ENCODE measurements around the gene N4BP2. TPM values are rescaled to one million over a fixed set of nuclear protein-coding genes. Genes with fewer than 3 reads are reported as not detected.
"Not testable (repeated sequence)": the region's sequence is repeated elsewhere in the genome, so short reads cannot be mapped to it uniquely, and the experiment has no call there.

Gene N4BP2
- total RNA-seq, 1 donor from 2014 or later, result 6.3 TPM

DNA sequence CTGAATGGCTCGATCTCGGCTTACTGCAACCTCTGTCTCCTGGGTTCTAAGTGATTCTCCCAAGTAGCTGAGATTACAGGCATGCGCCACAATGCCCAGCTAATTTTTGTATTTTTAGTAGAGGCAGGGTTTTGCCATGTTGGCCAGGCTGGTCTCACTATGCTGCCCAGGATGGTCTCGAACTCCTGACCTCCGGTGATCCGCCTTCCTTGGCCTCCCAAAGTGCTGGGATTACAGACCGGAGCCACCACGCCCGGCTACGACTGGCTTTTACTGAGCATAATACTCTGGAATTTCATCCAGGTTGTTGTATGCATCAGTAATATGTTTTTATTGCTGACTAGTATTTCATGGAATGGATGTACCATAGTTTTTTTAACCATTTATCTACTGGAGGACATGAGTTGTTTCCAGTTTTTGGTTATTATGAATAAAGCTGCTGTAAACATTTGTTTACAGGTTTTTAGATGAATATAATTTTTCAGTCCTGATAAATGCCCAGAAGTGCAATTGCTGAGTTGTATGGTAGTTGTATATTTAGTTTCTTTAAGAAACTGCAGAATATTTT is 31.2 kb downstream of the N4BP2 start:
- no peak for DNase-seq

DNA sequence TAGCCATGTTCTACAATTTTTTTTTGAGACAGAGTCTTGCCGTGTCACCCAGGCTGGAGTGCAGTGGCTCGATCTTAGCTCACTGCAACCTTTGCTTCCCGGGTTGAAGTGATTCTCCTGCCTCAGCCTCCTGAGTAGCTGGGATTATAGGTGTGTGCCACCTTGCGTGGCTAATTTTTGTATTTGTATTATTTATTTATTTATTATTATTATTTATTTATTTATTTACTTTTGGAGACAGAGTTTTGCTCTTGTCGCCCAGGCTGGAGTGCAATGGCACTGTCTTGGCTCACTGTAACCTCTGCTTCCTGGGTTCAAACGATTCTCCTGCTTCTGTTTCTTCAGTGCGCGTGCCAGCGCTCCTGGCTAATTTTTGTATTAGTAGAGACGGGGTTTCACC is 36.8 kb downstream of the N4BP2 start:
- not testable (repeated sequence) for DNase-seq

DNA sequence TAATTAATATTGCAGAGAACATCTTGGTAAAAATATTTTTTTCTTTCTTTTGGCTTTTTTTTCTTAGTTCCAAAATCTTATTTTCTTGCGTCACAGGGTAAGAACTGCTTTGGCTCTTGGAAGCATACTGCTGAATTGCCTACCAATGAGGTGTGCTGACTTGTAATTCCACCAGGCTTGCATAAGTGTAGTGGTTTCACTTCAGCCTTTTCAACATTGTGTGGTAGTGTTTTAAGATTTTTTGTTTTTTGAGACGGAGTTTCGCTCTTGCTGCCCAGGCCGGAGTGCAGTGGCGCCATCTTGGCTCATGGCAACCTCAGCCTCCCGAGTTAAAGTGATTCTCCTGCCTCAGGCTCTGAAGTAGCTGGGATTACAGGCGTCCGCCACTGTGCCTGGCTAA is 42.4 kb downstream of the N4BP2 start:
- DNase-seq, result no peak

DNA sequence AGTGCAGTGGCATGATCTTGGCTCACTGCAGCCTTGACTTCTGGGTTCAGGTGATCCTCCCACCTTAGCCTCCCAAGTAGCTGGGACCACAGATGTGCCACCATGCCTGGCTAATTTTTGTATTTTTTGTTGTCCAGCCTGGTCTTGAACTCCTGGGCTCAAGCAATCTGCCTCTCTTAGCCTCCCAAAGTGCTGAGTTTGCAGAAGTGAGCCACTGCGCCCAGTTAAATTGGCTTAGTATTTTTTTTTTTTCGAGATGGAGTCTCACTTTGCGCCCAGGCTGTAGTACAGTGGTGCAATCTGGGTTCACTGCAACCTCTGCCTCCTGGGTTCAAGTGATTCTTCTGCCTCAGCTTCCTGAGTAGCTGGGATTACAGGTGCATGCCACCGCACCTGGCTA is 50.5 kb downstream of the N4BP2 start:
- not testable (repeated sequence) for DNase-seq

DNA sequence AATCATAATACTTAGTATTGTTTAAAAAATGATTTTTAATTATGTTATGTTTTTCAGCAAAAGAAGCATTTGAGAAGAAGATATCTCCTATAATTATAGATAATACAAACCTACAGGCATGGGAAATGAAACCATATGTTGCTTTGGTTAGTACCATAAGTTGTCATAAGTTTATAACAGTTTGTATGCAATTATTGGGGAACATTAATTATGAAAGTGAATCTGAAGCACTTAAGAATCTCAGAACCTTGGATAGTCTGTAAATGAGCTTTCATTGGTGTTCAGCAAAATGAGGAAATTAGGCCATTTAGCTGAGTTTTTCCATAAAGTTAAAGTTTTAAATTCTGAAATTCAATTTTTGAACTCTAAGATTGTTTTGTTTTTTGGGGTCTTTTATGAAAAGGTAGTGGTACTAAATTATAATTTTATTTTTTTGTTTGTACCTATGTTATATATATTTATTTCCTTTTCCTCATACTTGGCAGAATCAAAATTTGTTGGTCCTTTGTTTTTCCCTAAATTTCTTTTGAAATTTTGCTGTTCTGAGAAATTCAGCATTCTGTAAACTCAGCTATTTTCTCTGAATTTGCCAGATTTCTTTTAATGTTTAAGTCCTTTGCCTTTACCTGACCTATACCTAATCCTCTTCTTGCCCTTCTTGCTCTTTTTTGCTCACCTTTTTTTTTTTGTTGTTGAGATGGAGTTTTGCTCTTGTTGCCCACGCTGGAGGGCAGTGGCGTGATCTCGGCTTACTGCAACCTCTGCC is 55.6 kb downstream of the N4BP2 start:
- no peak for DNase-seq

DNA sequence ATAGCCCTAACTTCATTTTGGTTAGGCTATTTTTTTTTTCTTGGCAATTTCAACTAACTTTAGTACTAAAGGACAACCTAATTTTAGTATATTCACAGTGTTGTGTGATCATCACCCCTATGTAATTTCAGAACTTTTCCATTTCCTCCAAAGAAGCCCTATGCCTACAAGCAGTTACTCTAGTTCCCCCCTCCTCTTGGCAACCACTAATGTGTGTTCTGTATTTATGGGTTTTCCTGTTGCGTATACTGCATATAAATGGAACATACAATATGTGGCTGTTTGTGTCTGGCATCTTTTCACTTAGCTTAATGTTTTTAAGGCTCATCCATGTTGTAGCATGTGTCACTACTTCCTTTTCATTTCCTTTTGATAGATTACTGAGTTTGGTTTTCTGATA is 57.6 kb downstream of the N4BP2 start:
- DNase-seq, result no peak

DNA sequence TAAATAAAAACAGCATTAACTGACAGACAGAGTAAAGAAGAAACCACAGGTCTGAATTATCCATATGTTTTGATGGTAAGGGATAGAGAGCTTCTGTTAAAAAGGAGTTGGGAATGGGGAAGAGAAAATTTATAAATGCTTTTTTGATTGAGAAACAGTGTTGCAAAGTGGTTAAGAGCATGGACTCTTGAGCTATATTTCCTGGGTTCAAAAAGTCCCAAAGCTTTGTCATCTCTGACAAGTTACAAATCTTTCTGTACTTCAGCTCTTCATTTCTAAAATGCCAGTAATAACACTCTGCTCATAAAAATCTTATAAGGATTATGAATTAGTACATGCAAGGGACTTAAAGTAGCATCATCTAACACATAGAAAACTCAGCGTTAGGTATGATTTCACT is 62.2 kb downstream of the N4BP2 start:
- DNase-seq, result no peak

DNA sequence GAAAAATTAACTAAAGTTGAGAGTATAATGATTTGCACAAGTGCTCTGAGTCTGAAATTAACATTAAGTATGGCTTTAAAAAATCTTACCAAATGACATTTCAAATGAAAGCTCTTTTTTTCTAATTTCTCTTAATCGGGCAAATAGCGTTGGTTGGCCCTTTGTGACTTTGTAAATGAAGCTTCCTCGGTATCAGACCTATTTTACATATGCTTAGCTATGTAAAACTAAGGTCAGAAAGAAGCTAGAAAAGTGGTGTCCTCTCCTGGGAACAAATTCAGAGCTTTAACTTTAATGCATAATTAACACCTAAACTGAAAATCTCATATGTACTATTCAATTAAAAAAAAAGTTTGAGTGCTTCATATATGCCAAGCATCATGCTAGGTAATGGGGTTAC is 62.7 kb downstream of the N4BP2 start:
- DNase-seq, result no peak

DNA sequence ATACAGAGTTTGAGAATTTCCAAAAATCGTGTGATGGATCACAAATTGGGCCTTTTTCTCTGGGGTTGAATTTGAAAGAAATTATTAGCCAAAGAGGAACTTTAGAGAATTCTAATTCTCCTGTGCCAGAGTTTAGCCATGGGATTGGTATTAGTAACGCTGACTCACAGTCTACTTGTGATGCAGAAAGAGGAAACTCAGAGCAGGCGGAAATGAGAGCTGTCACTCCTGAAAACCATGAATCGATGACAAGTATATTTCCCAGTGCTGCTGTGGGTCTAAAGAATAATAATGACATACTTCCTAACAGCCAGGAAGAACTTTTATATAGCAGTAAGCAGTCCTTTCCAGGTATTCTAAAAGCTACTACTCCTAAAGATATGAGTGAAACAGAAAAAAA is 64.9 kb downstream of the N4BP2 start:
- DNase-seq, result peak; percentile 94

DNA sequence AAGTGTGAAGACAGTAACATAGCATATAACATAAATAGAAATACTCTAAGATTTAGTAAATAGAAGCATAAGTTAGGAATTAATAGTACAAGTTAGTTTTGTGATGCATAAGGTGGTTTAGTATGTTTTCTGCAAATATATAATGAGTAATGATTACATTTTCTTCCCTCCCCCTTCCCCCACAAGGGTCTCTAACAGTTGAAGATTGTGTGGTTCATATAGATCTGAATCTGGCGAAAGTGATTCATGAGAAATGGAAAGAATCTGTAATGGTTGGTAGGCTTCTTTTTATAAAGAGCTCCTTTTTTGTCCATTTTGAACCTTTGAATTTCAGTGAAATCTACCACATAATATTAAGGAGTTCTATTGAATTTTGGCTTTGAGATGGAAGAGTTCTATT is 66.3 kb downstream of the N4BP2 start:
- no peak for DNase-seq

- no peak for DNase-seq
These were observed 68.0 kb downstream of the N4BP2 start for GRCh38 chr4:40124690-40125089.

GRCh38 chr4:40130401-40131036 is 73.9 kb downstream of the N4BP2 start:
- DNase-seq, result no peak

DNA sequence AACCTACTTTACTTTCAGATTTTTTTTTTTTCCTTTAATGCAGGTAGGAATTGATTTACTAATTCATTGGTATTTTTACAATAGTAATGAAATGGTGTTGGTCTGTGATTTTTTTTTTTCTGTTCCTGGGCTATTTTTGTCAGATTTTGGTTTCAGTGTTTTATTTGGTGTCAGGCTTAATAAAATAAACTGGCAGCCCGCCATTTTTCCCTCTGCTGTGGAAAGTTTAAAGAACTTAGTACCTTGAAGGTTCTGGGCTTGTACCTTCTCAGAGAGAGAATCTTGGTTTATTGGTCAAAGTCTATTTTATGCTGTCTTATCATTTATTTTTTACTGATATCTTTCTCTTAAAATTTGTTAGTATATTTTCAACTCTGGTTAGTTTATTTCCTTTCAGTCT is 76.2 kb downstream of the N4BP2 start:
- no peak for DNase-seq

DNA sequence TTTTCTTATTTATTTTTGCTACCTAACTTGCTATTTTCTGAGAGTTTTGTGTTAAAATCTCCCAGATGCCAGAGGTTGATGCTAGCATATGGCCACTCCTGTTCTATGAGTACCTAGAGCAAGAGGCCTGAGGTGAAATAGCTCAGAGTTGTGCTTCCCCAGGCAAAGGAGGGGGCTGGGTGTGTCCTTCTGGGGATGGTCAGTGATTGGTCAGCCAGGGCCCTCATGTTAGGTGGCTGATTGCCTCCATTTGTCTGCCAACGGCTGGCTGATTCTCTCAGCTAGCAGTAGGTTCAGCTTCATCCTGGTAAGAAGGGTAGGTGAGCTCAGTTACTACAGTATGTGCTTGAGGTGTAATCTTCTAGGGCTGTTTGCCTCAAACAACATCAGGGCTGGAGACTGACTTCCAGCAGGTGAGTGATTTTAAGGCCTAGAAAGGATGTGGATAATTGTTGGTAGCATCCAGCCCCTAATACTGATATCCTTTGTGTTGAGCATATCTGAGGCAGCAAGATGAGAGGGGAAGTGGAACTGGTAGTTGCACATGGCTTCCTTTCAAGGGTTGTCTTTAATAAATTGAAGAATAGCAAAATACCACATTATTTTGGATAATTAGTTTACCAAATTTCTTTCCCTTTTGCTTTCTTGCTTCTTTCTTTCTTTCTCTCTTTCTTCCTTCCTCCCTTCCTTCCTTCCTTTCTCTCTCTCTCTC is 77.7 kb downstream of the N4BP2 start:
- no peak for DNase-seq

GRCh38 chr4:40136202-40136601 is 79.6 kb downstream of the N4BP2 start:
- not testable (repeated sequence) for DNase-seq

DNA sequence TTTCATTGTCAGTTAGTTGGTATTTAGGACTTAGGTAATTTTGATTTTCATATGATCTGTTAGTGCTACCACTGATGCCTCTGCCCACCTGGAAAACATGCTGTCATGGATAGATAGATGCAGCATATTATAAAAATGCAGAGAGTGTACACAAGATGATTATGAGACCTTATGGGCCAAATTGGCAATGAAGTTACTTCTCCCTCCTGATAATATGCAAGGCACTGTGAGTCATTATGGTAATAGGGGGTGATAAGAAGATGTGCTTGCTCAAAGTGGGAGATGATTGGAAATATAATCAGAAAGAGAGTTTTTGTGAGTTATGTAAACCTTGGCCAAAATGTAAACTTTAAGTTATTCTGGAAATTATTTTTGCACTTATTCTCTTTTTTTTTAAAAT is 83.5 kb downstream of the N4BP2 start:
- no peak for DNase-seq

- not testable (repeated sequence) for DNase-seq
These were observed 83.9 kb downstream of the N4BP2 start for GRCh38 chr4:40140597-40140996.

GRCh38 chr4:40143926-40144508 is 87.4 kb downstream of the N4BP2 start:
- no peak for DNase-seq

DNA sequence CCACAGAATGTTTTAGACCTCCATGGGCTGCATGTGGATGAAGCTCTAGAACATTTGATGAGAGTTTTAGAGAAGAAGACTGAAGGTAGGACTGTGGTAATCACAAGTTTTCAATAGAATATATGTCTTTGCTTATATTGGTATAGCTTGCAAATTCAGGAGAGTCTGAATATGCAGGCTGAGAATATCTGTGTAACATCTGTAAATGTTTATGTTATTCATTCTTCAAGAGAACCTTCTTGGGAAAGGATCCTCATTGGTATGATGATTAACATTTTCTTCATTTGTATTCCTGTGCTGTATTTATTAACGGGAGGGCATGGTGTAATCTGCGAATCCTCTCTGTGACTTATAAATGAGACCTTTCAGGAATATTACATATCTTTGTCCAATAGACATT is 88.1 kb downstream of the N4BP2 start:
- no peak for DNase-seq

- DNase-seq, result not testable (repeated sequence)
These were observed 90.8 kb downstream of the N4BP2 start for GRCh38 chr4:40147490-40147889.

DNA sequence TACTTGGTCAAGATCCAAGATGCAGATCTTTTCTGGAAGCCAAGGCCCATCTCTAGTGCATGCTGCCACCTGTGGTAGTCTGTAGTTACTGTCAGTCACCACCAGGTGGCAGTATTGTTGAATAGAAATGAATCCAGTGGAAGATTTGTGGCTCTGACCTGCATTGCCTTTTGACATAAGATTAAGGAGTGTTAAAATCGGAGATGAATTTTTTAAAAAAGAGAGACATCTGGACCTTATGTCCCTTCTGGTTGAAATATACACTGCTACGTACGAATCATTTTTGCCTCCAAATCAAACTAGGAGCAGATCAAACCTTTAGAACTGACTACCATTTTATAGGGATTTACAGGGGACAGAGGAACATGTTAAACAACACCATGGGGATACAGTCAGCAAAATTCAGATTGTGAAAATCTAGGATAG is 93.3 kb downstream of the N4BP2 start:
- peak; percentile 85 for DNase-seq

- DNase-seq, result no peak
These were observed 94.3 kb downstream of the N4BP2 start for GRCh38 chr4:40150932-40151331.

DNA sequence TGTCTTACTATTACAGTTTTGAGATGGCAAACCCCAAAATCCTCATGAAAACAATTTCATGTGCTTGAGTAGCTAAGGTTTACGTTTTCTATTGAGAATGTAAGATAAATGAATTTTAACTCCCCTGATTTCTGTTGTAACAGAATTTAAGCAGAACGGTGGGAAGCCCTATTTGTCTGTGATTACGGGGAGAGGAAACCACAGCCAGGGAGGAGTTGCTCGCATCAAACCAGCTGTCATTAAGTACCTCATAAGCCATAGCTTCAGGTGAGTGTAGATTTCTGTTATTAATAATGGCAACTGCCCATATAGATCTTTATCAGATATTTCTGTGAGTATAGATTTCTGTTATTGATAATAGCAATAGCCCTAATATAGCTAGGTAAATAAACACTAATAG is 96.0 kb downstream of the N4BP2 start:
- DNase-seq, result no peak

All from dermis blood vessel endothelial cell (primary cell).